ENCODE data around the gene TEX19.
"Not testable (repeated sequence)": the region's sequence is repeated elsewhere in the genome, so short reads cannot be mapped to it uniquely, and the experiment has no call there.

The TEX19 gene

GRCh38 chr17:82376042-82376730 is 17.1 kb downstream of the TEX19 start:
- H3K4me3 ChIP-seq (ENCODE audit: low read length) = no peak overlapping the region
- H3K9me3 ChIP-seq (ENCODE audit: insufficient read depth, low read depth, low read length) = no peaks in the 10 kb centered on the region
- 89% methylated on average over 16 of the region's 16 CpGs for WGBS
- no peak overlapping the region for H3K9ac ChIP-seq (ENCODE audit: low read depth, low read length)
- H3K36me3 ChIP-seq (ENCODE audit: insufficient read depth, low read length) = no peaks in the 10 kb centered on the region
- H3K4me1 ChIP-seq (ENCODE audit: insufficient read depth, low read length) = no peaks in the 10 kb centered on the region
- H3K27me3 ChIP-seq (ENCODE audit: insufficient read depth, low read length) = peaks cover 43% of the 10 kb centered on the region
- H3K27ac ChIP-seq (ENCODE audit: low read depth, low read length) = no peak overlapping the region

- not testable (repeated sequence) for H3K4me3 ChIP-seq (ENCODE audit: low read length); H3K9me3 ChIP-seq (ENCODE audit: insufficient read depth, low read depth, low read length); H3K4me1 ChIP-seq (ENCODE audit: insufficient read depth, low read length); H3K27ac ChIP-seq (ENCODE audit: low read depth, low read length); H3K9ac ChIP-seq (ENCODE audit: low read depth, low read length); H3K36me3 ChIP-seq (ENCODE audit: insufficient read depth, low read length)
- 100% methylated on average over 1 of the region's 5 CpGs for WGBS
- peaks cover 32% of the 10 kb centered on the region for H3K27me3 ChIP-seq (ENCODE audit: insufficient read depth, low read length)
Observed at GRCh38 chr17:82377294-82377693, 18.2 kb downstream of the TEX19 start.

GRCh38 chr17:82377924-82378740 is 19.1 kb downstream of the TEX19 start:
- 93% methylated on average over 31 of the region's 31 CpGs for WGBS
- no peak overlapping the region for H3K27ac ChIP-seq (ENCODE audit: low read depth, low read length)
- no peak overlapping the region for H3K9ac ChIP-seq (ENCODE audit: low read depth, low read length)
- H3K9me3 ChIP-seq (ENCODE audit: insufficient read depth, low read depth, low read length) = no peaks in the 10 kb centered on the region
- no peak overlapping the region for H3K4me3 ChIP-seq (ENCODE audit: low read length)
- H3K36me3 ChIP-seq (ENCODE audit: insufficient read depth, low read length) = no peaks in the 10 kb centered on the region
- peaks cover 24% of the 10 kb centered on the region for H3K27me3 ChIP-seq (ENCODE audit: insufficient read depth, low read length)
- no peaks in the 10 kb centered on the region for H3K4me1 ChIP-seq (ENCODE audit: insufficient read depth, low read length)

- H3K27me3 ChIP-seq (ENCODE audit: insufficient read depth, low read length) = peaks cover 19% of the 10 kb centered on the region
- no peak overlapping the region for H3K4me3 ChIP-seq (ENCODE audit: low read length)
- 86% methylated on average over 10 of the region's 10 CpGs for WGBS
- no peak overlapping the region for H3K27ac ChIP-seq (ENCODE audit: low read depth, low read length)
- H3K36me3 ChIP-seq (ENCODE audit: insufficient read depth, low read length) = no peaks in the 10 kb centered on the region
- no peaks in the 10 kb centered on the region for H3K4me1 ChIP-seq (ENCODE audit: insufficient read depth, low read length)
- H3K9me3 ChIP-seq (ENCODE audit: insufficient read depth, low read depth, low read length) = no peaks in the 10 kb centered on the region
- H3K9ac ChIP-seq (ENCODE audit: low read depth, low read length) = no peak overlapping the region
Observed at GRCh38 chr17:82378741-82379021, 19.6 kb downstream of the TEX19 start.

GRCh38 chr17:82380860-82381702 is 22.0 kb downstream of the TEX19 start:
- 0 out of 2 replicates have a peak, but pooled peaks cover 9% of the 10 kb centered on the region for H3K4me1 ChIP-seq (ENCODE audit: insufficient read depth, low read length)
- no peak overlapping the region for H3K4me3 ChIP-seq (ENCODE audit: low read length)
- H3K9ac ChIP-seq (ENCODE audit: low read depth, low read length) = no peak overlapping the region
- H3K36me3 ChIP-seq (ENCODE audit: insufficient read depth, low read length) = no peaks in the 10 kb centered on the region
- no peak overlapping the region for H3K27ac ChIP-seq (ENCODE audit: low read depth, low read length)
- WGBS = 91% methylated on average over 23 of the region's 23 CpGs
- H3K9me3 ChIP-seq (ENCODE audit: insufficient read depth, low read depth, low read length) = no peaks in the 10 kb centered on the region
- 0 out of 2 replicates have a peak, but pooled peaks cover 3% of the 10 kb centered on the region for H3K27me3 ChIP-seq (ENCODE audit: insufficient read depth, low read length)

GRCh38 chr17:82381703-82382009 is 22.6 kb downstream of the TEX19 start:
- H3K36me3 ChIP-seq (ENCODE audit: insufficient read depth, low read length); H3K4me1 ChIP-seq (ENCODE audit: insufficient read depth, low read length); H3K27ac ChIP-seq (ENCODE audit: low read depth, low read length); H3K9me3 ChIP-seq (ENCODE audit: insufficient read depth, low read depth, low read length); H3K4me3 ChIP-seq (ENCODE audit: low read length); H3K9ac ChIP-seq (ENCODE audit: low read depth, low read length); H3K27me3 ChIP-seq (ENCODE audit: insufficient read depth, low read length): not testable (repeated sequence)
- 92% methylated on average over 10 of the region's 10 CpGs for WGBS

- 92% methylated on average over 21 of the region's 21 CpGs for WGBS
- not testable (repeated sequence) for H3K4me1 ChIP-seq (ENCODE audit: insufficient read depth, low read length); H3K9me3 ChIP-seq (ENCODE audit: insufficient read depth, low read depth, low read length); H3K9ac ChIP-seq (ENCODE audit: low read depth, low read length); H3K27ac ChIP-seq (ENCODE audit: low read depth, low read length); H3K4me3 ChIP-seq (ENCODE audit: low read length); H3K36me3 ChIP-seq (ENCODE audit: insufficient read depth, low read length); H3K27me3 ChIP-seq (ENCODE audit: insufficient read depth, low read length)
Observed at GRCh38 chr17:82382220-82382932, 23.3 kb downstream of the TEX19 start.

- H3K9ac ChIP-seq (ENCODE audit: low read depth, low read length) = no peak overlapping the region
- H3K27ac ChIP-seq (ENCODE audit: low read depth, low read length) = no peak overlapping the region
- H3K36me3 ChIP-seq (ENCODE audit: insufficient read depth, low read length) = no peaks in the 10 kb centered on the region
- H3K4me3 ChIP-seq (ENCODE audit: low read length) = no peak overlapping the region
- H3K9me3 ChIP-seq (ENCODE audit: insufficient read depth, low read depth, low read length) = no peaks in the 10 kb centered on the region
- 91% methylated on average over 11 of the region's 11 CpGs for WGBS
- H3K4me1 ChIP-seq (ENCODE audit: insufficient read depth, low read length) = 0 out of 2 replicates have a peak, but pooled peaks cover 9% of the 10 kb centered on the region
- no peaks in the 10 kb centered on the region for H3K27me3 ChIP-seq (ENCODE audit: insufficient read depth, low read length)
Observed at GRCh38 chr17:82382933-82383255, 23.8 kb downstream of the TEX19 start.

- H3K36me3 ChIP-seq (ENCODE audit: insufficient read depth, low read length) = no peaks in the 10 kb centered on the region
- 81% methylated on average over 17 of the region's 18 CpGs for WGBS
- no peak overlapping the region for H3K27ac ChIP-seq (ENCODE audit: low read depth, low read length)
- no peaks in the 10 kb centered on the region for H3K9me3 ChIP-seq (ENCODE audit: insufficient read depth, low read depth, low read length)
- H3K27me3 ChIP-seq (ENCODE audit: insufficient read depth, low read length) = no peaks in the 10 kb centered on the region
- H3K9ac ChIP-seq (ENCODE audit: low read depth, low read length) = no peak overlapping the region
- 0 out of 2 replicates have a peak, but pooled peaks cover 9% of the 10 kb centered on the region for H3K4me1 ChIP-seq (ENCODE audit: insufficient read depth, low read length)
- no peak overlapping the region for H3K4me3 ChIP-seq (ENCODE audit: low read length)
Observed at GRCh38 chr17:82383411-82383810, 24.4 kb downstream of the TEX19 start.

- Histone ChIP-seq H3K9ac (ENCODE audit: low read depth, low read length) (no peak overlapping the region), H3K36me3 (ENCODE audit: insufficient read depth, low read length) (no peaks in the 10 kb centered on the region), H3K4me3 (ENCODE audit: low read length) (no peak overlapping the region), H3K27ac (ENCODE audit: low read depth, low read length) (no peak overlapping the region), H3K9me3 (ENCODE audit: insufficient read depth, low read depth, low read length) (no peaks in the 10 kb centered on the region), H3K27me3 (ENCODE audit: insufficient read depth, low read length) (no peaks in the 10 kb centered on the region), H3K4me1 (ENCODE audit: insufficient read depth, low read length) (0 out of 2 replicates have a peak, but pooled peaks cover 9% of the 10 kb centered on the region)
- 88% methylated on average over 21 of the region's 22 CpGs for WGBS
Observed at GRCh38 chr17:82384051-82384729, 25.1 kb downstream of the TEX19 start.

Data from HUES64 (cell line).